ENCODE measurements around the gene CFAP57. TPM values are rescaled to one million over a fixed set of nuclear protein-coding genes. Genes with fewer than 3 reads are reported as not detected.

CFAP57 gene
- total and polyA plus RNA-seq, 2 of the 8 experiments (the other 6 are each of a cell fraction or from before 2014, with no cell fraction given) = 0.20 to 0.80 TPM

DNA sequence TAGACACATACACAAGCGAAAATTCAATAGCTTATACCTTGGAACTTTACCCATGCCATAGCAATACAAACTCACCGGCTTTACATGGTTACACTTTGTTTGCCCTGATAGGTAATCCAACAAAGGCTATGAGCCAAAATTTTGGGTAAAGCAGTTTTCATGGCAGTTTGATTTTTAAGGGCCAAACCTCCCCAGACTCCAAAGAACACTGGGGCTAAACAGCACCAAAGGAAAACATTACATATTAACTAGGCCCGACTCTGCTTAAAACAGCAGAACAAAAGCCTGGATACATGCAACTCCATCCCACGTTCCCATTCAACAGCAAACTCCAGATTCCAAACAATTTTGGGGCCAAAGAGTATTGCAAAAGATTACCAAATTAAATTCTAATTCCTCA is 93.3 kb downstream of the CFAP57 start (continued):
- TF ChIP-seq BACH1 (IDR thresholded peaks at IDR 0.05; ENCODE audit: low read length) (no peak), JUND (IDR thresholded peaks at IDR 0.05; ENCODE audit: low read length) (no peak), HDAC2 (IDR thresholded peaks at IDR 0.05; ENCODE audit: borderline replicate concordance in 1 of 2, low read depth in 2 of 2, low read length in 2 of 2) (no peak), SP2 (IDR thresholded peaks at IDR 0.05; ENCODE audit: low read length) (no peak), GABPA (IDR thresholded peaks at IDR 0.05; ENCODE audit: borderline replicate concordance, insufficient read depth, low read length) (no peak), TEAD4 (IDR thresholded peaks at IDR 0.05; ENCODE audit: low read depth, low read length) (no peak), BCL11A (IDR thresholded peaks at IDR 0.05; ENCODE audit: low read depth in 2 of 2, low read length in 2 of 2) (no peak), NRF1 (IDR thresholded peaks at IDR 0.05; ENCODE audit: low read depth, low read length) (no peak)

Data from H1 (cell line).